GM08714 (cell line): ENCODE measurements around the gene CALY.

Source experiments
- H3K4me3 ChIP-seq: fragments of 200-500 bp; sonication (Bioruptor generic); 2 replicates; pipeline ENCODE4 v1.5.1; 2014; ENCODE audit warnings: mild to moderate bottlenecking, low read length, inconsistent platforms
- ZNF274 ChIP-seq: IDR thresholded peaks from 2 replicates; pipeline ENCODE4 v1.6.1; 2012; ENCODE audit warnings: mild to moderate bottlenecking, low read depth, low read length

The CALY gene

GRCh38 chr10:133307776-133308420, 28.8 kb downstream of the CALY start:
- no peak for TF ChIP-seq ZNF274
- H3K4me3 ChIP-seq = peak overlapping the region; percentile 92

GRCh38 chr10:133306941-133307379, 29.7 kb downstream of the CALY start:
- no peak for TF ChIP-seq ZNF274
- H3K4me3 ChIP-seq = no peak overlapping the region

GRCh38 chr10:133306097-133306476, 30.6 kb downstream of the CALY start:
- H3K4me3 ChIP-seq = no peak overlapping the region
- TF ChIP-seq ZNF274 = no peak

DNA sequence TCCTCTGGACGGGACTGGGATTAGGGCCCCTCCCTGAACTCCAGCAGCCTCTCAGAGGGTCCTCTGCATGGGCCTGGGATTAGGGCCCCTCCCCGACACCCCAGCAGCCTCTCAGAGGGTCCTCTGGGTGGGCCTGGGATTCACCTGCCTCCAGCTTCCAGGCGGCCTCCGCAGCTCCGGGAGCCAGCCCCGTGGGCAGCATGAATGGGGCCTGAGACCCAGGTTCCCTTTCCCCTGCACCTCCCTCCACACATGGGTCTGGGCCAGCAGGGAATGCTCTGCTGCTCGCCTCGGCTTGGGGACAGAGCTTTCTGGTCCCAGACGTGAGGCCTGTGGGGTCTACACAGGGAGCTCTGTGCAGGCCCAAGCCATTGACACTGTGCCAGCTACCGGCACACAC, 33.5 kb downstream of the CALY start:
- no peak overlapping the region for H3K4me3 ChIP-seq
- TF ChIP-seq ZNF274 = no peak

DNA sequence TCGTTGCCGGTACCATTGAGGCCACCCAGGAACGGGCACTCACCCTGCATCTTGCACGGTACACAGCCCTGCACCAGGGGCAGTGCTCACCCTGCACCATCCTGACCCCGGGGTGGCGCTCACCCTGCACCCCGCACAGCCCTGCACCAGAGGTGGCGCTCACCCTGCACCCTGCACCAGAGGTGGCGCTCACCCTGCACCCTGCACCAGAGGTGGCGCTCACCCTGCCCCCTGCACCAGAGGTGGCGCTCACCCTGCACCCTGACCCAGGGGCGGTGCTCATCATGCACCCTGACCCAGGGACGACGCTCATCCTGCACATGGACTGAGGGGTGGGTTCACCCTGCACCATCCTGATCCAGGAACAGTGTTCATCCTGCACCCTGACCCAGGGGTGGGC, 34.5 kb downstream of the CALY start:
- no peak overlapping the region for H3K4me3 ChIP-seq
- no peak for TF ChIP-seq ZNF274

DNA sequence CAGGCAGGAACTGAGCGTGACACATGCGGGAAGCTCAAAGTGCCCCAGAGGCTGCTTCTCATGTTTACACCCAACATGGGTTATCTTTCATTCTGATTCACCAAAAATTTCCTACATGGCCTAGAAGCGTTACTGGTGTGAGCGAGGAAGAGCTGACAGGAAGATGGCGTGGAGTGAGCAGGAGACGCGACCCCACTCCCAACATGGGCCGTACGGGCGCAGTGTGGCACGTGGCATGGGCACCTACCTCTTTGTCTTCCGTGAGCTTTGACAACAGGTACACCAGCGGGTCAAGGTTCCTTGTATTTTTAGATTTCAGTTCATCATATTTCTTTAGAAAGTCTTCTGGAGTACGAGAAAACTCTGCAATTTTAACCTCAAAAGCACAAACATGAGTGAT, 37.0 kb downstream of the CALY start:
- H3K4me3 ChIP-seq = no peak overlapping the region
- TF ChIP-seq ZNF274 = no peak

DNA sequence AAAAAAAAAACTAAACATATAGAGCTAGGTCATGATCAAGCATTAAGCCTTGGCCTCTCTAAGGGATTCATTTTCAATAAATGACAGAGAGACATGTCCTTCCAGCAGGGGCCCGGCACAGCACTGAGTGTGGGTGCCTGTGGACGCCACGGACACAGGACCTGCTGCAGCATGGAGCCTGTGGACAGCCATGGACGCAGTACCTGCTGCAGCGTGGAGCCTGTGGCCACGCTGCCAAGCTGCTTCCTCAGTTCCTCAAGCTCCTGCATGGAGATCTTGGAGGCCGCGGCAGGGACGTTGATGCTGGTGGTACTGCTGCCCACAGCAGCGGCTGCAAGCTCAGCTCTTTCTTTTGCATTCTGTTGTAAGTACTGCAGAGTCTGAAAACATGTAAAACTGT, 37.5 kb downstream of the CALY start:
- H3K4me3 ChIP-seq = no peak overlapping the region
- TF ChIP-seq ZNF274 = no peak

DNA sequence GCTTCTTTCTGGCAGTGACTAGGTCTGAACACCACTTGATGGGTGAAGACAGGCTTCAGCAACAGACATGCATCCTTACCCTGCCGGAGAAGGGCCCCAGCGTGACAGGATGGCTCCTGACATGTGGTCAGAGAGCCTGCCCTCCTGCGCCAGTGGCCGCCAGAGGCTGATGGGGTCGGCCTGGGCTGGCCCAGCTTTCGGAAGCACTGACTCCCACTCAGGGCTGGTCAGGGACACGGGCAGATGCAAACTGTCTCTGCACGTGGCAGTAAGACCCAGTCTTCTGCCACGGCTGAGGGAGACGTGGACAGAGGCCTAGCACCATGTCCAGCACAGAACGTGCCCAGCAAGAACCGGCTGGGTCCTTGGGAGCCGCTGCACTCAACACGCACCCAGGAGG, 38.2 kb downstream of the CALY start:
- no peak overlapping the region for H3K4me3 ChIP-seq
- TF ChIP-seq ZNF274 = no peak

- no peak overlapping the region for H3K4me3 ChIP-seq
- no peak for TF ChIP-seq ZNF274
Measured at GRCh38 chr10:133297504-133297903, 39.2 kb downstream of the CALY start.

GRCh38 chr10:133295426-133296320, 41.0 kb downstream of the CALY start:
- TF ChIP-seq ZNF274 = no peak
- H3K4me3 ChIP-seq = no peak overlapping the region

DNA sequence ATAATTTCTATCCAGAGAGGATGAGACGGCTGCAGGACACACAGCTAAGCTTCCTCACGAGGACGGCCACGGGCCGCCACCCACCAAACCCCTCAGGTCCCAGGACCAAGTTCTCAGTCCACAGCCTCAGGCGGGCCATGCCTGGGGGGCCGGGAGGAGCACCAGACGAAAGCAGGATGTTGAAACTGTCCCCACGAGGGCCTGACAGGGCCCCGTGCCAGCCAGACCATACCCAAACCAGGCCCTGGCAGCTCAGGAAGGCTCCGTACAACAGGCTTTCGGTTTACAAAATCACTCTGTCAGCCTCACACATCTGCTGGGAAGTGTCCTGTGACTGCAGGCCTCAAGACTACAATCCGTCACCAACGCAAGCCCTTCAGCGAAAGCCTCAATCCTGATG, 42.5 kb downstream of the CALY start:
- TF ChIP-seq ZNF274 = no peak

GRCh38 chr10:133293810-133294119, 42.9 kb downstream of the CALY start:
- H3K4me3 ChIP-seq = no peak overlapping the region

More for the DNA sequence above, 42.5 kb downstream of the CALY start:
- no peak overlapping the region for H3K4me3 ChIP-seq

DNA sequence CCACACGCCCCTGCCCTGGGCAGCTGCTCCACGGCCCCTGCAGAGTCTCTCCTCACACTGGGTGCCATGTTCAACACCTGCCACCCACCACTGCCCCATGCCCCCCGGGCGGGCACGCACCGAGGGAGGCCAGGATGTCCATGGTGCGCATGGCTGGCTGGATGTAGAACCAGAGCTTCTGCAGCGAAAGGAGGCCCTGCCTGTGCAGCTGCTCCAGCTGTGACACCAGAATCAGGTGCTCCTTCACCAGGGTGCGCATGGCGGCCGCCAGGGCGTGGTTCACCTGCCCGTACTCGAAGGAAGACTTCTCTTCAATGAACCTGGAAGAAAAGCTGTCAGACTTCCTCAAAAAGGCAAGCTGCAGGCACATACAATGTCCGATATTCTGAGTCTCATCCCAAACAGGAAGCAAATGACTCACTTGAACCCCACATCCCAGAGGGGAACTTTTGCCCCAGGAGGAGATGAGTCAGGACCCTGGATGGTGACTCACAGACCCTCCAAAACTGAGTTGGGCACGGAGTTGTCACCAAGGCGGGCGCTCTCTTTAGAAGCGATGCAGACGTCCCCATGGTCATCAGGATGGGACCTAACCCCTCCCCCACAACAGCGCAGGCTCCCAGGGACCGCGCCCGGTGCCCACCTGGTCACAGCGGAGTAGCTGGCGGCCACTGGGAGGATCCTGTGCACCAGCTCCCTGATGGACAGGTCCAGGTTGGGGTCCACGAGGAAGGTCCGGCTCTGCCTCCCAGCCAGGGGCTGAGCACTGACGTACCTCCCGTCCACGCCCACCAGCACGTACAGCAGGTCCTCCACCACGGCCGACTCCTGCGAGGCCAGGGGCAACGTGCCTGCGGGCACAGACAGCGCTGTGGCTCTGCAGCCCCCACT, 43.5 kb downstream of the CALY start:
- H3K4me3 ChIP-seq = no peak overlapping the region

More at GRCh38 chr10:133293810-133294119, 42.9 kb downstream of the CALY start:
- TF ChIP-seq ZNF274 = no peak

DNA sequence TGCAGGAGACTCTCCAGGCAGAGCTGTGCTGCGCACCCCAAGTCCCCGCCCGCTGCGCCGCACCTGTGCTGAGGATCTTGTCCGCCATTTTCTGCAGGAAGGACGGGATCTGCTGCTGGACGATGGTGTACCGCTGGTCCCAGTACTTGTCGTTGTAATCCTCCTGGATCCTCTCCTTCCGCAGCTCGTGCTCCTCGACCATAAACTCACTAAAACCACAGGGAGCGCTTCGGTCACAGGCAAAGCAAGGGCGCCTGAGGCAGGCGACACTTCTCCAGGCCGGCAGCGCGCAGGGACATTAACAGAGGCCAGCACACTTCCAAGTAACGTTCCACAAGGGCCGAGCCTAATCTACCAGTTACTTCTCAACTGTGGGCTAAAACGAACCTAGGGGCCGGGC, 46.9 kb downstream of the CALY start:
- H3K4me3 ChIP-seq = no peak overlapping the region
- TF ChIP-seq ZNF274 = no peak

More for the DNA sequence above, 43.5 kb downstream of the CALY start:
- TF ChIP-seq ZNF274 = no peak
